GM21367 (cell line): ENCODE measurements around the gene SPIB.
"Not testable (repeated sequence)": the region's sequence is repeated elsewhere in the genome, so short reads cannot be mapped to it uniquely, and the experiment has no call there.

Experiments
- ATAC-seq: cut with Tn5 transposase; IDR thresholded peaks from one replicate; pipeline ENCODE4 v1.9.1; 2021; ENCODE audit not compliant: unreplicated experiment

SPIB gene

DNA sequence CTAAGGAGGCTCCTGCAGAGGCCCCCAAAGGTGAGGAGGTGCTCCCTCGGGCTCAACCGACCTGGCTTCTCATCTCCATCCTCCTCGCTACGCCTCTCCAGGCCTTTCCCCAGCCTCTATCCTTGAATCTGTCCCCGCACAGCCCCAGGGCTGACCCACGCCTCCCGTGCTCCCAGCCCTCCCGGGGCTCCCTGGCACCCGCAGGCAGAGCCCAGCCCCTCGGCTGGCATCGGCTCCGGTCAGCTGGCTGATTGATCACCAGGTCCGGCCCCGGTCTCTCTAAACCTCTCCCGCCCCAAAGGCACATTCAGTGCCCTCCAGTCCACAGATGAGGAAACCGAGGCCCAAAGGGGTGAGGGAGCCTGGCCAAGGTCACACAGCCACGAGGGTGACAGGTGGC, 16.5 kb downstream of the SPIB start:
- ATAC-seq: no peak

DNA sequence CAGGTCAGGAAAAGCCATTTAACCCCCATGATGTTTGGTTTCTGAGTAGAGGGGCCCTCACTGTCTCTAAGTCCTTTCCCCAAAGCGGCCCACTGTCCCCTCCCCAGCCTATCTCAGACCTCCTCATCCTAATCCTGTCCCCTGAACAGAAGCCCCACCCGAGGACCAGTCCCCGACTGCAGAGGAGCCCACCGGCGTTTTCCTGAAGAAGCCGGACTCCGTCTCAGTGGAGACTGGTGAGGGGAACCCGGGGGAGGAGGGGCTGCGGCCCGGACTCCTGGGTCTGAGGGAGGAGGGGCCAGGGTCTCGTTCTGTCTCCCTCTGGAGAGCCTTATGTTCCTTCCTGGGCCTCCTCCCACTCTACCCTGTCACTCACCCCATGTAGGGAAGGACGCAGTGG, 16.9 kb downstream of the SPIB start:
- ATAC-seq: no peak

DNA sequence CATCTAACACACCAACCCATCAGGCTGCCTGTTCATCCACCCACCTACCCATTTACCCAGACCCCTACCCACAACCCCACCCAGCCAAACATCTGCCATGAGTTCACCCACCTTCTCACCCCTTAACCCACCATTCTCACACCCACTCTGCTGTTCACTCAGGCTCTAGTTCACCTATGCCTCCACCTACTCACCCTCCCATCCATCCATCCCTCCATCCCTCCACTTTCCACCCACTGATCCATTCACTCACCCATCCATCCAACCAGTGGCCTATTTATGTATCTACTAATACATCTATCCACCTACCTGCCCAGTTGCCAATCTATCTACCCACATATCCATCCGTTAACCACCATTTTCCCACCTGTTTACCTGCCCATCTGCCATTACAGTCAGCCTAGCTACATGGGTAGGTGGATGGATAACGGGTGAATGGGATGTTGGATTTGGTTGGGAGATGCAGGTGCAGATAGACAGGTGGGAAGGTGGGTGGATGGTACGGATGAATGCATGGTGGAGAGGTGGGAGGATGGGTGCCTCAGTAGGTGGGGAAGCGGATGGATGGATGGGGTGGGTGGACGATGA, 19.2 kb downstream of the SPIB start:
- no peak for ATAC-seq

DNA sequence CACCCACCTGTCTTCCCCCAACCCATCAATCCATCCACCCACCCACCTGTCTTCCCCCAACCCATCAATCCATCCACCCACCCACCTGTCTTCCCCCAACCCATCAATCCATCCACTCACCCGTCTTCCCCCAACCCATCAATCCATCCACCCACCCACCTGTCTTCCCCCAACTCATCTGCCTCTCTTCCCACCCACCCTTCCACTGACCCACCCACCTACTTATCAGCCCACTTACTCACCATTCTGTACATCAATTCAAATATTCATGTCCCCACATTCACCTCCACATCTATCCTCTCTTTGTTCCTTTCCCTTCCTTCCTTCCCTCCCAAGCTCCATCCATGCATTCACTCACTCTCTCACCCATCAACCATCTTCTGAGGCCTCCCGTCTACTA, 20.4 kb downstream of the SPIB start:
- not testable (repeated sequence) for ATAC-seq

DNA sequence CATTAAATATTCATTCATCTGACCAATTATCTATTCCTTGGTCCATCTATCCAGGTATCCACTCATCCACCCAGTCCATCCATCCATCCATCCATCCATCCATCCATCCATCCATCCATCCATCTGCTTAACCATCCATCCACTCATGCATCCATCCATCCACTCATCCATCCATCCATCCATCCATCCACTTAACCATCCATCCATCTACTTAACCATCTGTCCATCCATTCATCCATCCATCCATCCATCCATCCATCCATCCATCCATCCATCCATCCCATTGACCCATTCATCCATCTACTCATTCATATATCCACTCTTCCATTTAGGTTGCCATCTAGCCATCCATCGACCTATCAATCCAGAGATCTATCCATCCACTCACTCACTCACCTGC, 25.3 kb downstream of the SPIB start:
- no peak for ATAC-seq

DNA sequence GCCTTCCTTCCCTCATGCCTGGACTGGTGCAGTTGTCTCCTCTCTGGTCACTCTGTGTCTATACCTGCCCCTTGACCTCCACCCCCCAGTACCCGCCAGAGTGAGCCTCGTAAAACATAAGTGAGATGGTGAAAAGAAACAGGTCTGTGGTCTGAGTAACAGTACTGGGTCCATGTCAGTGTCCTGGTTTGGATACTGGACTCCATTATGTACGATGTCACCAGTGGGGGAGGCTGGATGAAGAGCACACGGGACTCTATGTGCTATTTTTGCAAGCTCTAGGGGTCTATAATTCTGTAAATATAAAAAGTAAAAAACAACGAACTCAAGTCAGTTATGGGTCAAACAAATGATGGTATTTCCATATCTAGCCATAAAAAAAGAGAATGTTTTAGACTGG, 28.3 kb downstream of the SPIB start:
- ATAC-seq: no peak

DNA sequence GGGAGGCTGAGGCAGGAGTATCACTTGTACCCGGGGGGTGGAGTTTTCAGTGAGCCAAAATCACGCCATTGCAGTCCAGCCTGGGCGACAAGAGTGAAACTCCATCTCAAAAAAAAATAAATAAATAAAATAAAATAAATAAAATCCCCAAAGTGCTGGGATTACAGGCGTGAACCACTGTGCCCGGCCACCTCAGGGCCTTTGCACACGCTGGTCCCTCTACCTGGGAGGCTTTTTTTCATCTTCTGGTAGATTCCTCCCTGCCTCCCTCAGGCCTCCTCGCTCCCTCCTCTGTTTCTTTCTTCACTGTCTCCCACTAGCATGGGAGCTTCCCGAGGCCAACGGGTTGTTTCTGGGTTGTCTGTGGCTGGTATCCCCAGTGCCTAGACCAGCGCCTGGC, 29.0 kb downstream of the SPIB start:
- no peak for ATAC-seq

DNA sequence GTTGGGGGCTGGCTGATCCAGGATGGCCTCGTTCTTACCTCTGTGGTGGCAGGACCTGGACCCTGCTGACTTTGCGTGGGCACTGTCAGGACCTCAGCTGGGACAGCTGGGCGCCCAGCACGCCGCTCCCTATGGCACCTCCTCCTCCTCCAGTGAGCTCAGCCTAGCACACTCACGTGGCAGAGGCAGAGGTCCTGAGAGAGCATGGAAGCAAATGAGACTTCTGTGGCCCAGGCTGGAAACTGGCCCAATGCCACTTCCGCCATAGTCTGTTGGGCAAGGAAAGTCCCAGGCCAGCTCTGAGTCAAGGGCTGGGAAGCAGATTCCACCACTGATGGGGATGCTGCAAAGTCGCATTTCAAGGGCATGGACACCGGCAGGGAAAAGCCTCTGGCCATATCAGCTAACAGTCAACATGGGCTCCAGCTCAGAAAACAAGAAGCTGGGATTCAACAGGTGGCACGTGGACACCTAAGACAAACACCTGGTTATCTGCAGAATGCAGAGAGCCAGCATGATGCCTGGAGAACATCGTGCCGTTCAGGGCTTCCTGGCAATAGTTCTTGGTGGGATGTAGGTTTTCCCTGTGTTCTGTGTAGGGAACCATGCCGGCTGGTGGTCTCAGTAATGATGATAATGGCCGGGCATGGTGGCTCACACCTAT, 30.6 kb downstream of the SPIB start:
- no peak for ATAC-seq

DNA sequence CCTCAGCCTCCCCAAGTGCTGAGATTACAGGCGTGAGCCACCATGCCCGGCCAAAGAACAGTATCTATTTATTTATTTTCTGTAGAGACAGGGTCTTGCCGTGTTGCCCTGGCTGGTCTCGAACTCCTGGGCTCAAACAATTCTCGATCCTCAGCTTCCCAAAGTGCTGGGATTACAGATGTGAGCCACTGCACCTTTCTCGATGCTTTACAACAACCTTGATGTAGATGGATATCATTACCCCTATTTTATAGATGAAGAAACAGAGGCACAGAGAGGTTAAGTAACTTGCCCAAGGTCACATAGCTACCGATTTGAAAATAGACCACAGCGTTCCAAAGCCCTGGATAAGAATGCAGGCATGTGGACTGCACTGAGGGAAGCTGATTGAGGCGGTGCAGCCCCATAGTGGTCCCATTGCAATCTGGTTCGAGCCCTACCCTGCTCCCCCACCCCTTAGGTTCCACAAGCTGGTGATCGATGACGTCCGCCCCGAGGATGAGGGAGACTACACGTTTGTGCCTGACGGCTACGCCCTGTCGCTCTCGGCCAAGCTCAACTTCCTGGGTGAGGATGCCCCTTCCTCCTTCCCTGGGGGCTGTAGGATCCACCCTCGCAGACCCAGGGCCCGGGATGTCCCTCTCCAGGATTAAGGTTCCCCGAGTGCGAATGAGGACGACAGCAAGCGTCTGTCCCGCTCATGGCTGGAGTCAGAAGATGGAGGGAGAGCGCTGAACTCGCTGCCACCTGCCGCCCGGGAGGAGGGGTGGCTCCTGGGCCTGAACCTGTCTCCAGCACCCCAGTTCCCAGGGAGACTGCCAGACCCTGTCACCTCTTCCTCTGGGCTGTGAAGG, 31.9 kb downstream of the SPIB start:
- ATAC-seq: no peak

DNA sequence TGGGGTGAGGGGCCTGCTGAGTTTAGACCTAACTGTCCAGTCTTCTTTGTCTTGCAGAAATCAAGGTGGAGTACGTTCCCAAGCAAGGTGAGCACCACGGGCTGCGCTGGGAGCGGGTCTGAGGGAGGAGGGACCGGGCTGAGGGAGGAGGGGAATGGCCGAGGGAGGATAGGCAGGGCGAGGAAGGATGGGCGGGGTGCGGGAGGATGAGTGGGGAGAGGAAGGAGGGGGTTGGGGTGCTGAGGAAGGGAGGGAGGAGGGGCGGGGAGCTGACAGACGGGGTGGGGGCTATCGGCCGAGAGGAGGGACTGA, 32.4 kb downstream of the SPIB start:
- no peak for ATAC-seq

DNA sequence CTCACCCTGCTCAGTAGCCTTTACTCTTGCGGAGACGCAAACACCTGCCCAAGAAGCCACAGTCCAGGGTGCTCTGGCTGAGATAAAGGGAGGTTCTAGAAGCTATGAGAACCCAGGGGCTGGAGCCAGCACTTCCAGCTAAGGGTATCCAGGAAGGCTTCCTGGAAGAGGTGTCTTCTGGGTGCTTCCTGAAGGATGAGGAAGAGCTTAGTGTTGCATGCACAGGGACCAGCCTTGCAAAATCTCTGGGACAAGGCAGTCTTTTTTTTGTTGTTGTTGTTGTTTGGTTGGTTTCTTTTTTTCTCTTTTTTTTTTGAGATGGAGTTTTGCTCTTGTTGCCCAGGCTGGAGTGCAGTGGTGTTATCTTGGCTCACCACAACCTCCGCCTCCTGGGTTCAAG, 34.5 kb downstream of the SPIB start:
- no peak for ATAC-seq

DNA sequence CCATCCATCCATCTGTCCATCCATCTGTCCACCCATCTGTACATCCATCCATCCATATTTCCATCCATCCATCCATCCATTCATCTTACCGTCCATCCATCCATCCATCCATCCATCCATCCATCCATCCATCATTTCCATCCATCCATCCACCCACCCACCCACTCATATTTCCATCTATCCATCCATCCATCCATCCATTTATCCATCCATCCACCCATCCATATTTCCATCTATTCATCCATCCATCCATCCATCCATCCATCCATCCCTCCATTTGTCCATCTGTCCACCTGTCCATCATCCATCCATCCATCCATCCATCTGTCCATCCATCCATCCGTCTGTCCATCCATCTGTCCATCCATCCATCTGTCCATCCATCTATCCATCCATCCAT, 37.3 kb downstream of the SPIB start:
- no peak for ATAC-seq

DNA sequence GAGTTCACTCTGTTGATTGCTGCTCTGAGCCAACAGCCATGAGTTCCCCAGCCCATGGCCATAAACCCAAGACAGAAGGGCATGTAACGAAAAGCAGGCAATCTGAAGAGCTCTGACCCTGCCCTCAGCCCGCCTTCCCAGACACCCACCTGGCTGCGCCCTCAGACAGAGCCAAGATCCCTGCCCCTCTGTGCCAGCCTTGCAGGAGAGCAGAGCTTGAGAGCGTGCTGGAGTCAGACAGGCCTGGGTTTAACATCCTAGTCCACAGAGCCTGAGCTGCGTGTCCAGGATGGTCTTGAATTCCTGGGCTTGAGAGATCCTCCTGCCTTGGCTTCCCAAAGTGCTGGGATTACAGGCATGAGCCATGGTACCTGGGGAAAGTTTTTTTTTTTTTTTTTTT, 38.6 kb downstream of the SPIB start:
- no peak for ATAC-seq

DNA sequence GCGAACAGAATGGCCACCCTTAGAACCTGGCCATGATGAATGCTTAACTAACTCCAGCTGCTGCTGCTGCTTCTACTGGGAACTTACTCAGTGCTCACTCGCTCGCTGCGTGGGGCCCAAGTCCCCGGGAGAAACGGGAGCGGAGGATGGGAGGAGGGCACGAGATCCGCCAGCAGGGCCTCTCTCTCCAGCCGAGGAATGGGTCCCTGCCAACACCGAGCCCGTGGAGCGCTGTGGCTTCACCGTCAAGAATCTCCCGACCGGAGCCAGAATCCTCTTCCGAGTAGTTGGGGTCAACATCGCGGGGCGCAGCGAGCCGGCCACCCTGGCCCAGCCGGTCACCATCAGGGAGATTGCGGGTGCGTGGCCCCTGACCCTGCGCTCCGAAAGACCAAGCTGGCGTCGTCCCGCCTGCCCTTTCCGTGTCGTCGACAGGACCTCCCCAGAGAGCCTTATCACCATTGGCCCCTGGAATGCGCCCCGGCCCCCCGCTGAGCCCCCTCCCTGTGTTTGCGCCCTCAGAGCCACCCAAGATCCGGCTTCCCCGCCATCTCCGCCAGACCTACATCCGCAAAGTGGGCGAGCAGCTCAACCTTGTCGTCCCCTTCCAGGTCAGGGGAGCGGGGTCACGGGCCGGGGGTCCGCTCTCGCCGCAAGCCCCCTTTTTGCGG, 39.8 kb downstream of the SPIB start:
- ATAC-seq: no peak

DNA sequence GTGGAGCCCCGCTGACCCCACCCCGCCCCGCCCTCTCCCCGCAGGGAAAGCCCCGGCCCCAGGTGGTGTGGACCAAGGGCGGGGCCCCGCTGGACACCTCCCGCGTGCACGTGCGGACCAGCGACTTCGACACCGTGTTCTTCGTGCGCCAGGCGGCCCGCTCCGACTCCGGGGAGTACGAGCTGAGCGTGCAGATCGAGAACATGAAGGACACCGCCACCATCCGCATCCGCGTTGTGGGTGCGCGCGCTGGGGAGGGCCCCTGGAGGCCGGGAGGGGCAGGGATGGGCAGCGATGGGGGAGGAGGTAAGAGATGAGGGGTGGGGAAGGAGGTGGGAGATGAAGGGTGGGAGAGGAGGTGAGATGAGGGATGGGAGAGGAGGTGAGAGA, 40.3 kb downstream of the SPIB start:
- no peak for ATAC-seq

DNA sequence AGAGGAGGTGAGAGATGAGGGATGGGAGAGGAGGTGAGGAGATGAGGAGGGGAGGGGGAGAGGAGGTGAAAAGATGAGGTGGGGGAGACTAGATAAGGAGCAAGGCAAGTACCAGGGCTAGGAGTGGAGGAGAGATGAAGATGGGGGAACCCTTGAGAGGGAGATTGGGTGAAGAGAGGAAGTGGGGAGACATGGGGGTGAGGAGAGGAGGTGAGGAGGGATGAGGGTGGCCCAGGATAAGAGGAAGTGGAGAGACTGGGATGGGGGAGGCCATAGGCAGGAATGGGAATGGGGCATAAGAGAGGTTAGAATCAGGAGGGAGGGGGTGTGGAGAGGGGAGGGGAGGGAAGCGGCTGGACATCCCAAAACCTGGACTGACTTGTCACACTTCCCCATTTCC, 40.9 kb downstream of the SPIB start:
- ATAC-seq: no peak

DNA sequence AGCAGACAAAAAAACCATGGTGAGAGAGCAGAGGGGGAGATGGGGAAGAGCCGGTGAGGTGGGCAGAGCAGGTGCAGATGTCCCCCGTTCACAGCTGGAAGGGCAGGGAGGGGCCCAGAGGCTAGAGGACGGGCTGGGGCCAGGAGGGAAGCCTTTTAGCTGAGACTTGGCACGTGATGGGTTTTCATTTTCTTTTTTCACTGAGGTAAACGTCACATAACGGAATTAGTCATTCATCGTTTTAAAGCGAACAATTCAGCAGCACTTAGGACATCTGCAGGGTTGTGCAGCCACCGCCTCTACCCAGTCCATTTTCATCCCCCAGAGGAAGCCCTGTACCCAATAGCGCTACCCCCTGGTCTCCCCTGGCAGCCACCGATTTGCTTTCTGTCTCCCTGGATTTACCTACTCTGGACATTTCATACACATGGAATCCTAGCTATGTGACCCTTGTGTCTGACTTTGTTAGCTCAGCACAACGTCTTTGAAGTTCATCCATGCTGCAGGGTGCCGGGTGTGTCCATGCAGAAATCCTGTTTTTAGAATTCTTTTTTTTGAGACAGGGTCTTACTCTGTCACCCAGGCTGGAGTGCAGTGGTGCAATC, 41.5 kb downstream of the SPIB start:
- ATAC-seq: no peak

DNA sequence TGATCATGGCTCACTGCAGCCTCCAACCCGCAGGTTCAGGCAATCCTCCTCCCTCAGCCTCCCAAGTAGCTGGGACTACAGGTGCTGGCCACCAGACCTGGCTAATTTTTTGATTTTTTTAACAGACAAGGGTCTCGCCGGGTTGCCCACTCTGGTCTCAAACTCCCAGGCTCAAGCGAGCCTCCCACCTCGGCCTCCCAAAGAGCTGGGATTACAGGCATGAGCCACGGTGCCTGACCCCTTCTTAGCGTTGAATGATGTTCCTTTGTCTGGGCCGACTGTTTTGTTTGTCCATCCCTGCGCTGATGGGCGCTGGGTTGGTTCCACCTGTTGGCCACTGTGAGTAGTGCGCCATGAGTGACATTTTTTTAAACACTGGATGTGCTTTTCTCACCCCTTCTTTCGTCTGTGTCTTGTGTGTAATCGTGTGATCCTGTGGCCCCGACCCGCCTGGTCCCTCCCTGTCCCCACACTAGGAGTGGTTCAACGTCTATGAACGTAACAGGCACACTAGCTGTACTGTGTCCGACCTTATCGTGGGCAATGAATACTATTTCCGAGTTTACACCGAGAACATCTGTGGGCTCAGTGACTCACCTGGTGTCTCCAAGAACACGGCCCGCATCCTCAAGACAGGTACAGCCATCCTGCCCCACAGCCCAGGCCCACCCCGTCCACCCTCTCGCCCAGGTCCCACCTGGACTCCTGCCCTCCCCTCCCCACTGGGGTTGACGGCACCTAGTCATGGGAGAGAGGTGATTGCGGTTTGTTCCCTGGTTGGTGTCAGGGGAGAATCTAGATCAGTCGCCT, 42.5 kb downstream of the SPIB start:
- ATAC-seq: no peak

DNA sequence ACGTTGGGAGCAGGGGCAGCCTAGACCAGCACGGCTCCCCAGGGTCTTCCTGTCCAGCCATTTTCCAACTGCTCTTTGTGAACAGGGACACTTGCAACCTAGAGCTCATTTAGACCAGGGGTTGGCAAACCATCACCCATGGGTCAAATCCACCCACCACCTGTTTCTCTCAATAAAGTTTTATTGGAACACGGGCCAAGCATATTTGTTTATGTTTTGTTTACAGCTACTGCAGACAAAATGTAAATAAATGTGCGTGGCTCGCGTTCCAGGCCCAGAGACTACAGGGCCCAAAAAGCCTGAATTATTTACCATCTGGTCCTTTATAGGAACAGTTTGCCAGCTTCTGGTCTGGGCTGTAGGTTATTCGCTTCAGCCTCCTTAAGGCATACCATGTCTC, 44.2 kb downstream of the SPIB start:
- ATAC-seq: no peak

DNA sequence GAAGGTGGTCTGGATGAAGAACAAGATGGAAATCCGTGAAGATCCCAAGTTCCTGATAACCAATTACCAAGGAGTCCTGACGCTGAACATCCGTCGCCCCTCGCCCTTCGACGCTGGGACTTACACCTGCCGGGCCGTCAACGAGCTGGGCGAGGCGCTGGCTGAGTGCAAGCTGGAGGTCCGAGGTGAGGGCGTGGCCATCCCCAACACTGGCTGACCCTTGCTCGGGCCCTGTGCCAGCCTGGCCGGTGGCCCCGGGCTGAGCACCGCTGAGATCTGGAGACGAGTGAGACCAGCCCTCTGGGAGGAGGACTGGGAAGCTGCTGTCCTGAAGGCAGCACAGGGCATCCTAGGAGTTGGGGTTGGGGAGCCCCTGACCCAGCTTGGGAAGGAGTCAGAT, 45.6 kb downstream of the SPIB start:
- no peak for ATAC-seq

DNA sequence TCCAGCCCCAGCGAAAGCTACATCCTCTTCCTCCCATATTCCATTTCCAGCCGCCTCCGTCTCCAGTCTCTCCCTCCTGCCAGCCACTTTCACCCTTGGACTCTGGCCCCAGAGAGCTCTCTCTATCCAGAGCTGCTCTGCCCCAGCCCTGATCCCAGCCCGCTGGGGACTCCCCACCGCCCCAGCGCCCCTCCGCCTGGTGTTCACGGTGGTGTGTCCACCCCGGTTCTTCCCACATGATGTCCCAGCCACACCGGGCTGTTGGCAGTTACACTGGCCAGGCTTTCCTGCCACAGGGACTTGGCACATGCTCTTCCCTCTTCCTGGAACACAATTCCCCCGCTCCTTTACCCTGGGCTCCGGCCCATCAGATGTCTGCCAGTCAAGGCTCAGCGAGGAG, 46.3 kb downstream of the SPIB start:
- no peak for ATAC-seq
